GM18519 (cell line): Measurements from ENCODE around the gene HMGXB4.
A peak's percentile ranks its signal among the peaks of the same experiment; 100 is the strongest.

Experiments used
- ATAC-seq: cut with Tn5 transposase; IDR thresholded peaks from one replicate; pipeline ENCODE4 v1.9.1; 2021; ENCODE audit warnings: mild to moderate bottlenecking, moderate library complexity; ENCODE audit not compliant: unreplicated experiment, low FRiP score

The HMGXB4 gene

DNA sequence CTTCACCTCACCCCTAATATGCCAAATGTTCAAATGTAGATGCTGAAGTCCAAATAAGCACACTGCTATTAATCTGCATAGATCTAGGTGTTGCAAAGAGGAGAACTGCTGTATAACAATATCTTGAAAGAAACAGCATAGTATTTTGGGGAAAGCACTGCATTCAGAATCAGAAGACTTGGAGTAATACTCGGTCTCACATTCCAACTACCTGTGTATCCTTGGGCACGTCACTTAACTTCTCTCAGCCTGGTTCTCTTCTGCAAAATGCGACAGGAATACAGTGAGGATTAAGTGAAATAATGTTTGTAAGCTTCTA lies 332 bp upstream of the HMGXB4 start:
- peak; percentile 10 for ATAC-seq

DNA sequence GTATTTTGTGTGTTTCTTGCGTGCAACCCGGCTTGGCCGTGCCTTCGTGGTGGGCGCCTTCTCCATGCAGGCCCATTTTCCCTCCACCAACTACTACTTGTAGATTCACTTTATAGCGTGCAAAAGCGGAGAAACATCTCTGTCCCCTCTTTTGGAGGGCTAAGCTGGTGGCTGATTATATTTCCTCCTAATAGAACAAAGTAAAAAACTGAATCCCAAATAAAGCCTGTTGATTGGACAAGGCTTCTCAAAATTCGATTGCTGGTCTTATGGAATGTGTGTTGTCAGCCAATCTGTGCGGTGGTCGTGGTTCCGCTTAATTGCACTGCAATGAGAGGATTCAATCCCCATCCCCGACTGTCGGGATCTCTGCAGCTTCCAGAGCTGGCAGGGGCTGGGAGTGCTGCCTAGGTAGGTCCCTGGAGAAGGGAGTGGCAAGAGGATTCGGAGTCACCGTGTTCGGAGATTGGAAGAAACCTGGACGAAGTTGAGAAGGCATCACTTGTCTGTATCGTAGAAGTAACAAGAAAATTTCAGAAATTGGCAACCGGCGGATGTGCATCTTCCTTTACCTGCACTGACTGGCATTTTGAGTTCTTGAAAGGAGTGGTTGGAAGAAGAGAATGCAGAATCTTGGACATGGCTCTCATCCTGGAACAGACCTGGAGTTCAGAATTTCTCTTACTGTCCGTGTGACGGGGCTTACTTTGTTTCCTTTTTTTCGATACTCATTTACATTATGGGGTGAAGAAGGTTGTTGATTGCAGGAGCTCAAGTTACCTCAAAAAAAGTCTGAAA lies 1.1 kb downstream of the HMGXB4 start:
- no peak for ATAC-seq

DNA sequence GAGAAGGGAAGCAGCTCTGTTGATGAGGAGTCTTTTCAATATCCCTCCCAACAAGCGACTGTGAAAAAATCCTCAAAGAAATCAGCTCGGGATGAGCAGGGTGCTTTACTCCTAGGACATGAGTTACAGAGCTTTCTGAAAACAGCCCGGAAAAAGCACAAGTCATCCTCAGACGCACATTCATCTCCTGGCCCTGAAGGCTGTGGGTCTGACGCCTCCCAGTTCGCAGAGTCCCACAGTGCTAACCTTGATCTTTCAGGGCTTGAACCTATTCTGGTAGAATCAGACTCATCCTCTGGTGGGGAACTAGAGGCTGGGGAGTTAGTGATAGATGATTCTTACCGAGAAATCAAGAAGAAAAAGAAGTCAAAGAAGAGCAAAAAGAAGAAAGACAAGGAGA lies 7.7 kb downstream of the HMGXB4 start:
- no peak for ATAC-seq

DNA sequence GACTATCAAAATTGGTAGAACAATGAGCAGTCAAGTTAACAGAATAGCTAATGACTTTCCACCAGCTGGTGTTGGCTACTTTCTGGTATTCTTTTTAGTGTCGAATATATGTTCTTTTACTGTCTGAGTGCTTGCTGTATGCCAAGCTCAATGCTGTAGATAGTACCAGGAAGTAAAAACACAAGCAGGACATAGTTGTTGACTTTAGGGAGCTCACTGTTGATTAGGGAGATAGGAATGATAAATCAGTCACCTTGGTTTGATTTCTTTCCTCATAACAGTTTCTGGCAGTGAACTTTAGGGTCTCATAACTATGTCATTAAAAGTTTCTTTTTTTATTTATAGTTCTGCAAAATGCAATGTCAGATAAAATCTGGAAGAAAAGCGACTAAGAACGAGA lies 9.0 kb downstream of the HMGXB4 start:
- ATAC-seq, result no peak

DNA sequence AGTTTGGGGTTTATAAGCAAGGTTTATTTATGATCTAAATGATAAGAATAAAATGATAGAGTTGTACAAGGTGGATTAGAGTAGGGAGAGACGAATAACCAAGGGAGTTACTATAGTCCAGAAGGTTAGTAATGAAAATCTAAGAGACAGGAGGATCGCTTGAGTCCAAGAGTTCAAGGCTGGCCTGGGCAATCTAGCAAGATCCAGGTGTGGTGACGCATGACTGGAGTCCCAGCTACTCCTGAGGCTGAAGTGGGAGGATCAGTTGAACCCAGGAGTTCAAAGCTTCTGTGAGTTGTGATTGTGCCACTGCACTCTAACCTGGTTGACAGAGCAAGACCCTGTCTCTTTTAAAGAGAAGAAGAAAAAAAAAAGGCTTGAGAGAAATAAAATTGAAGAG lies 12.3 kb downstream of the HMGXB4 start:
- ATAC-seq, result no peak

DNA sequence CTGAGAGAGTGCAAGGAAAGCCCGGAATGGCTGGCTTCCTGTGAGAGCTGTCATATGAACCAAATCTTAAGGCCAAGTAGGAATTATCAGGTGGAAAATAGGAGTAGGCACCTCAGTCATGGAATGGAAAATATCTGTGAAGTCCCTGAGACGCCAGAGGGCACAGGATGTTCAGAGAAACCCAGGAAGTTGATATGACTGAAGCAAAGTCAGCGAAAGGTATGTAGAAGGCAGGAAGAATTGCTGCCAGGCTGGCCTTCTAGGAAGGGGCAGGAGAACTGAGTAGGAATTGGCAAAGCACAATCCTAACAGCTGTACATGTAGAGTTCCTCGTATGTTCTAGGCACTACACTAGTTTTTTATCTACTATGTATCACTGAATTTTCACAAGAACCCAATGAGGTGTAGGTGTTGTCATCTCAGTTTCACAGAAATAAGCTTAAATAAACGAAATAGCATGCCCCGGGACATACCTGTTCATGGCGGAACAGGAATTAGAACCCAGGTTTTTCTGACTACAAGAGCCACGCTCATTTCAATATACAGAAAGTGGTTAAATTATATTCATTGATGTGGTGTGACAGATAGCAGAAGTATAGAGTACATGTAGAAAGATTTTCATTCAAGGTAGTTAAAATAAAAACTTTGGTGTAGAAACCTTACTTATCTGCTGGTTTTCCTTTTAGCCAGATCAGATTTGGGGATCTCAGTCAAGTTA lies 17.0 kb downstream of the HMGXB4 start:
- no peak for ATAC-seq

DNA sequence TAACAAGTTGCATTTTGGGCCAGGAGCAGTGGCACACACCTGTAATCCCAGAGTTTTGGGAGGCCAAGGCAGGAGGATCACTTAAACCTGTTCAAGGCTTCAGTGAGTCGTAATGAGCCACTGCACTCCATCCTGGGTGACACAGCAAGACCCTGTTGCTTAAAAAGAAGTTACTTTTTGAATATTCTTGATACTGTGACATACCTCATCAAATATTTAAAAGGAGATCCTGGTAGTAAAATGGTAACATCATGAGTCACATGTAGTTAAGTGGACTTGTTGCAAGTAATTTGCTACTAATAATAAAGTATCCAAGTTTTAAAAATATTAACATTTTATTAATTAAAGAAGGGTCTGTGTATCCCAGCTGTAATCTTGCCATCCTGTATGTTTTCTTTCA lies 18.3 kb downstream of the HMGXB4 start:
- ATAC-seq, result no peak

DNA sequence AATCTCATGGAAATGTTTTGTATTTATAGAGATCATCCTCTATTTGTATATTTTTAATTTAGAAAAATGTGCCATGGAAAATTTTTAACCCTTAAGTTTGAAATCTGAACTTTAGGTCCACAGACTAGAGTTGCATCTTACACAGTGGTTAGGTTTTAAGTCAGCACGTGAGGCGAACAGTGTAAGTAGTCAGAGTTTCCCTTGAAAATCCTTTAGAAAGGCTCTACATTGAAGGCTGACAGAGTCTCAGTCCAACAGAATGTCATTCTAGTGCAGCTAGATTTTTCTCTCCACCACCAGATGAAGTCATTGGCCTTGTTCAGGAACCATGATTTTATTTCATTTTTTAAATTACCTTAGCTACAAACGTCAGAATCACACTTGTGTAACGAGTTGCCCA lies 18.7 kb downstream of the HMGXB4 start:
- ATAC-seq, result no peak

DNA sequence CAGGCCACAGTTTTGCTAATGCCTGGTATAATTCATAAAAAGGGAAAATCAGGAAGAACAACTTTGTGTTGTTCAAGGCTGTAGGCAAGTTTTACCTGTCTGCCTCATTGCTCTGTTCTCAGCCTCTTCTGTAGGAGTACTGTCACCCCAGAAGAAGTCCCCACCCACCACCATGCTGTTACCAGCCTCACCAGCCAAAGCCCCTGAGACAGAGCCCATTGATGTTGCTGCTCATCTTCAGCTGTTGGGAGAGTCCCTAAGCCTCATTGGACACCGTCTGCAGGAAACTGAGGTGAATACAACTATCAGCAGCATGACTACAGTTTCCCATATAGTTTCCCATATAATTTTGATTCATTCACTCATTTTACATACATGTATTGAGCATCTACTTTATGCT lies 30.8 kb downstream of the HMGXB4 start:
- ATAC-seq, result no peak

DNA sequence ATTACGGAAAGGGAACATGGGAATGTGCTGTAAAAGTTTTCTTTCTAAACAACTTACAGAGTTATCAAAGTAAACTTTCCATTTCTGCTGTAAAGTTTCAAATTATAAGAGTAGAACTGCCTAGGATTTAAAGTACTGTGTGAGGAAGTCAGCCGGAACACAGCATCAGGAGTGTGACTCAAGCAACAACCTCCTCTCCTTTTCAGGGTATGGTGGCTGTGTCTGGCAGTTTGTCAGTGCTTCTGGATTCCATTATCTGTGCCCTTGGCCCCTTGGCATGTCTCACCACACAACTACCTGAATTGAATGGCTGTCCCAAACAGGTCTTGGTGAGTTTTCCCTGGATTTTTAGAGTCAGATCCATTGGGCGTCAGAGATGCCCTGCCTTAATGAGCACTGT lies 35.5 kb downstream of the HMGXB4 start:
- no peak for ATAC-seq

DNA sequence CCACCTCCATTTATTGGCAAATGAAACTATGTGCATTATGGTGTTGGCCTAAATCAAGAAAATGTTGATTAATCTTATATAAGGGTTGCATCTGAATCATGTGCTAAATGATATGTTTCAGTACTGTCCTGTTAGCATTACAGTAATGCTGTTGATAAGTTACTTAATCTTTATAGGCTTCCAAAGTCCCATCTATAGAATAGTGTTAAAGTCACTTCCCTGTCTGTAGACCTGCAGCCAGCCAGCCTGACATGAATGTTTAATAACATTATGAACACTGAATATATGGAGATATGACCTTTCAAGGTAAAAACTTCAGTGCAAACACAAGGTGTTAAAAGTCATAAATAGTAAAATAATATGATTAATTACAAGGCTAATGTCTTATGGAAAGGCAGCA lies 38.8 kb downstream of the HMGXB4 start:
- no peak for ATAC-seq

DNA sequence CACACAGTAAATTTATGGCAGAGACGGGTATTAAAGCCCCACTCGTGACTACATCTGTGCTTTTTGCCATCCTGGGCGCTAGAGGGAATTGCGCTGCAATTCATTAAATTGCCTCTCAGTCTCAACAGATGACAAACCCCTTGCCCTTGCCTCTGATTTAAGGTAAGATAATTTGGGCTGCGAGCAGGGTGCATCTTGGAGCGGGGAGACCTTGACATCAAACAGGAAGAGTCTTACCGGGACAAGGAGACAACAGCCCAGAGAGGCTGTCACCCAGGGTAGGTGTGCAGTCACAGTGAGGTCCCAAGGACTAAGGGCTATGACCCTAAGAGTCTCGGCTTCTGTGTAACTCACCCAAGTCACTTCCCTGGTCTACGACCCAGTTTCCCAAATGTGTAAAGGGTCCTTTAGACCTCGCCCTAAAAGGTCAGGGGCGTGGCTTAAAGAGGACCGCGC lies 42.0 kb downstream of the HMGXB4 start:
- ATAC-seq, result peak; percentile 5

DNA sequence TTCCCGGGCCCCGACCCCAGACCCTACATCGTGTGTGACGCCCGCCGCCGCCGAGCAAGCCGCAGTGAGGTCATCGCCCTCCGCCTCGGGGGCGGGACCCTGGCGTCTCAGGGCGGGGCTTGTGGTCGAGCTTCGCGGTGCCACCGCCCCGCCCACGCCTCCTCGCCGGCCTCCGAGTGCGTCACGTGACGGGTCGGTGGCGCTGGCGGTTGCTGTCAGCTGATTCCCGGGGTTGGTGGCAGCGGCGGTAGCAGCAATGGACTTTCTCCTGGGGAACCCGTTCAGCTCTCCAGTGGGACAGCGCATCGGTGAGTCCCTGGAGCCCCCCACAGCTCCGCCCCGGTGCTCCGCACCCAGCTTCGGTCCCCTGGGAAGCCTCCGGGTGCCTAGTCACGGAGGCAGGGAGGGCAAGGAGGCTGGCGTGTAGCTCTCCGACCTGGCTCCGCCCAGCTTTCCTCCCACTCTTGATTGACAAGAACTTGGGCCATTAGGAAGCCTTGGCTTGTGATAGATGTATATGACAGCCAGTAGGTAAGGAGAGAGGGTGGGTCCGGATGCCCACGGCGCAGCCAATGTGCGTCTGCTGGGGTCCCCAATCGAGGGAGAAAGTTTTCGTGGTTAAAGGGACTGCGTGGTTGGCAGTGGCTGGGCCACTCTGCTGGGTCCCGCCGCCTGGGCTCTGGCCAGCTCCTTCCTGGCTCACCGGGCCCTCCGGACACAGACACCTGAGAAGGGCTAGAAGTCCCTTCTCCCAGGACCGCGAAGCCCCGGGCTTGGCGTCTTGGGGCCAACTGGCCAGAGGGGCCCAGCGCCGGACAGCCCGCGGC lies 42.6 kb downstream of the HMGXB4 start, which contains the start of gene TOM1:
Gene TOM1, plus strand, starts transcription at position 222 of the 827 bp plus-strand sequence. Its CDS starts 35 bp downstream, at position 257.
- peak; percentile 86 for ATAC-seq

DNA sequence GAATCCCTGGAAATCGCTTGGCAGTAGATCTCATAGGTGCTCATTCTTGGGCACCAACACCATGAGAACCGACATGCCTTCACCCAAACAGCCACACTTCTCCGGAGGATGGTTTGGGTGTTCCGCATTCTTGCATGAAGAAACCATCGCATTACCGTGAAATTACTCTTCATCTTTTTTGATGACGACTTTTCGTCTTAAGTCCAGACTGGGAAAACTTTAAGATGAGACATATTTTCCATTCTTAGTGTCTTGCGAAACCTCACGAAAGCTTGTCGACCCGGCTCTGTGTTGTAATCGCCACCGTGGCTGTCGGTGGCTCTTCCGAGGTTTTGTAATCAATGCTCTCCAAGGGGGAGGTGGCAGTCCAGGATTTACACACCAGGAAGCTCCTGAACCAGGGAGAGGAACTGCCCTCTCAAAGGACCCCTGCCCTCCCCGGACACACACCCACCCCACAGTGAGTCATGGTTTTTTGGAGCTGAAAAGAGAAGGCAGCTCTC lies 44.1 kb downstream of the HMGXB4 start:
- no peak for ATAC-seq

DNA sequence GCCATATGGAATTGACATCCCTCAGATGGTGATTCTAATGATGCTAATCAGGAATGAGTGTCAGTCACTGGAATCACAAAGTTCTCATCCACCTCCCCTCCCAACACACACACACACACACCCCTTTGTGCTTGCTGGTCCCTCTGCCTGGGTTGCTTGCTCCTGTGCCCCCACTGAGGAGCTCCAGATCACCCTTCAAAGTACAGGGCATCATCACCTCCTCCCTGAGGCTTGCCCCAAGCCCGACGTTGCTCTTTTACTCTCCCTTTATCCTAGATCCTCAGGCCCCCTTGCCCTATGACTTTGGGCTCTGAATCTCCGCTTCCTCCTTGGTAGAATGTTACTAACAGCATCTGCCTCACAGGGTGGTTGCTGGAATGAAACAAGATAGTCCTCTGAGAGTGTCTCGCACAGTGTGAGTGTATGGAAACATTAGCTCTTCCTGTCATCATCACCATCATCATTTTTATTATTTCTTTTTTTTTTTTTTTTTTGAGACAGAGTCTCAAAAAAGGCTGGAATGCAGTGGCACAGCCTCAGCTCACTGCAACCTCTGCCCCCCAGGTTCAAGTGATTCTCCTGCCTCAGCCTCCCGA lies 45.8 kb downstream of the HMGXB4 start:
- no peak for ATAC-seq

DNA sequence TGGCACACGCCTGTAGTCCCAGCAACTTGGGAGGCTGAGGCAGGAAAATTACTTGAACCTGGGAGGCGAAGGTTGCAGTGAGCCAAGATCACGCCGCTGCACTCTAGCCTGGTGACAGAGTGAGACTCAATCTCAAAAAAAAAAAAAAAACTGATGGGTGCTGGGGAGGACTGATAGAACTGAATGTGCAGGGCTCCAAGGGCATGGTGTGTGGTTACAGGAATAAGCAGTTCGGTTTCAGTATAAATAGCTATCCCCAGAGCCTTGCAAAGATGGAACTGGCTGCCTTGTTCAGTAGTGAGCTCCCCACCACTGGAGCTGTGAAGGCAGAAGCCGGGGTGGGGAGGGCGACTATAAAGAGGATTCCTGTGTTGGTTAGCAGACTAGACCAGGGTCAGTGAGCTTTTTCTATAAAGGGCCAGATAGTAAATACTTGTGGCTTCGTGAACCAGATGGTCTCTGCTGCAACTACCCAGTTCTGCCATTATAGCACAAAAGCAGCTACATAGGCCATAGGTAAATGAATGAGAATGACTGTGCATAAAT lies 48.3 kb downstream of the HMGXB4 start:
- ATAC-seq, result no peak

DNA sequence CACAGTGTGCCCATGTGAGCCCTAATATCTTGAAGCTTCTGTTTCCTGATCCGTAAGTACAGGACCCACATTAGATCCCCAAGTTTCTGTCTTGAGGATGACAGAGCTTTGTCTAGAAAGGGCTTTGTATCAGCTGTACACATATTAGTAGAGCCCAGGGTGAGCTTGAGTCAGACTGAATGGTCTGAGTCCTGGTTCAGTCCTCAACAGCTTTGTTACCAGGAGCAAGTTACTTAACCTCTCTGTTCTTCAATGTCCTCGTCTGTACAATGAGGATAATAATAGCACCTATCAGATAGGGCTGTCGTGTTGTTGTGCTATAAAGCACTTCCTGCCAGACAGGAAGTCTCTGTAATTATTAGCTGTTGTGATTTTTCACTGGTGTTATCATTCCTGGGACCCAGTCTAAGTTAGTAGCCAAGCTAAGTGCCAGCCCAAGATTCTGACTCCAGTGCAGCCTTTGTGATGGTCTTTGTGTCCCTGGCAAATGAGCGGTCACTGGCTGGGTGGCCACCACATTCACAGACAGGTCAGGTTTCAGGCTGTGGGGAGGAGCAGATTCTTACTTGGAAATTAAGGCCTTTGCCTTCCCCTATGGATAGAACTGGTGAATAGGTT lies 49.2 kb downstream of the HMGXB4 start:
- no peak for ATAC-seq

DNA sequence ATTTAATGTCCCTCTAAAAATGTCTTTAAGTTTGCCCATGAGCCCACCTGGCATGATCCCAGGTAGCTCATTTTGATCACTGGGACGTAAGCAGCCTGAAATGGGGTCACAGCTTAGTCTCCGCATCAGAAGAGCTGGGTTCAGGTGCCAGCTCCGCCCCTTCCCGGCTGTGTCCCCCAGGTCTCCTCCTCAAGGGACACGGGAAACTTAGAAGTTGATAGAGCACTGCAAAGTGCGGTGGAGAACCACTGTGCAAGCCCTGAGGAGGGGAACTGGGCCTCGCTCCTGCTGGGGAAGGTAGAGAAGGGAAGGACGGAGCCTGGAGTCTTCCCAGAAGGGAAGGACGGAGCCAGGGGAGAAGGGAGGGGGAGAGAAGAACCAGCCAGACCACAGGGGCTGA lies 50.1 kb downstream of the HMGXB4 start:
- ATAC-seq, result no peak

DNA sequence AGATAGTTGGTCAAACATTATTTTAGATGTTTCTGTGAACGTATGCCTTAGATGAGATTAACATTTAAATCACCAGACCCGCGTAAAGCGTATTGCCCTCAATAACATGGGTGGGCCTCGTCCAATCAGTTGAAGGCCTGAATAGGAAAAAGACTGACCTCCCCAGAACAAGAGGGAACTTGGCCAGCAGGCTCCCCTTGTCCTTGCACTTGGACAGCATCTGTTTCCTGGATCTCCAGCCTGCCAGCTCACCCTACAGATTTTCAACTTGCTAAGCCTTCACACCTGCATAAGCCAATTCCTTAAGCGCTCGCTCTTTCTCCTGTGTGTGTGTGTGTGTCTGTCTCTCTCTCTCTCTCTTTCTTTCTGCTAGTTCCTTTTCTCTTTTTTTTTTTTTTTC lies 50.6 kb downstream of the HMGXB4 start:
- no peak for ATAC-seq

DNA sequence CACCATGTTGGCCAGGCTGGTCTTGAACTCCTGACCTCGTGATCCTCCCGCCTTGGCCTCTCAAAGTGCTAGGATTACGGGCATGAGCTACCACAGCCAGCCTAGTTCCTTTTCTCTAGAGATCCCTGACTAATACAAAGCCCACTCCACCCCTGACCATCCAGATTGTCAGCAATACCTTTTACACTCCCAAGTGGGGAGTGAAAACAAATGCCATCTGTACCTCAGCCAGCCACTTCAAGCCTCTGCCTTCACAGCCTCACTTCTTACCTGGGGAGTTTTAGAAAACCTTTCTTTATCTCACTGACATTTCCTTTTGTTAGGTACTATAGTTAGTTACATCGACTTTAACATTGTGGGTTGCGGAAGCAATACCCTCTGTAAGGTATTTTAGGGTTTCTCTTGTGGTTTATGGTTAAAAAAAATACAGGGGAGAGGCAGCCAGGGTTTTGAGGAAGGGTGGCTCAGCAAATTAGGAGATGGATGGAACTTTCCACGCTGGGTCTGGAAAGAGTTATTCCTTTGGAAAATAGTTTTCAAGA lies 51.3 kb downstream of the HMGXB4 start:
- ATAC-seq, result no peak
